ENCODE measurements around the gene SLC51A.
A peak's percentile ranks its signal among the peaks of the same experiment; 100 is the strongest.

Gene SLC51A

DNA sequence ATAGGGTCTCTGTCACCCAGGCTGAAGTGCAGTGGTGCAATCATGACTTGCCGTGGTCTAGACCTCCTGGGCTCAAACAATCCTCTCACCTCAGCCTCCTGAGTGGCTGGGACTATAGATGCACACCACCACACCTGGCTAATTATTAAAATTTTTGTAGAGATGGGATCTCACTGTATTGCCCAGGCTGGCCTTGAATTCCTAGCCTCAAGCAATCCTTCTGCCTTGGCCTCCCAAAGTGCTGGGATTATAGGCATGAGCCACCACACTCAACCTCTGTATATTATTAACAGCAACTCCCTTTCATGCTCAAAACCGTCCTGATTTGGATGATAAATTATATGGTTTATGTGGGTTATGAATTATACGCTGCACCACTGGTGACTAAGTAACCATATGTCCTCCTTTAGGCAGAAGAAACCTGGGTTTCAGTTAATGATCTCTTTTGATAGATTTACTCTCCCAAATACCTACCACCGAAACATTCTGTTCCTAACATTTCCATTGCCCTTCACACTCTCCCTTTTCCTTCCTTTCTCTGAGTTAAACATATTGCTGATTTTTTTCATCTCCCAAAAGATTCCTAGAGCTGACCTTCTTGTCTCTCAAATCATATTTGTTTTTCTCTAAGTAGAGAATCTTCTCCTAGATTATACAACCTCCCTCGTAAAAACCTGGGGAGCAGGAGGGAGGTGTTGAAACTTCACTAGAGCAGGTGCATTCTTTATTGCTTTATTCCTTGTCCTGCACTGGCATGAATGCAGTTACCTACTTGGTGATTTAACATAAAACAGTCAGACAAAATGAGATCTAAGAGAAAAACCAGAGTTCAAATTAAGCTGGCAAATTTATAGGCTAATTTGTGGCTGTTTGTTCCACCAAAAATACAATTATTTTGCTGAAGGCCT is 38.3 kb downstream of the SLC51A start:
- no peak for DNase-seq (ENCODE audit: low spot score)
- ChIA-PET CTCF (interaction anchor here (0.6 to 1.4 kb wide), 4 partner anchors 9 to 355 kb away, joined by 3 read pairs; no protein-coding TSS in a partner anchor), POLR2A (ENCODE audit: low non-redundant PET) (no interaction called here)
- no peak overlapping the region for H3K27ac ChIP-seq
- TF ChIP-seq, protein P1, sequence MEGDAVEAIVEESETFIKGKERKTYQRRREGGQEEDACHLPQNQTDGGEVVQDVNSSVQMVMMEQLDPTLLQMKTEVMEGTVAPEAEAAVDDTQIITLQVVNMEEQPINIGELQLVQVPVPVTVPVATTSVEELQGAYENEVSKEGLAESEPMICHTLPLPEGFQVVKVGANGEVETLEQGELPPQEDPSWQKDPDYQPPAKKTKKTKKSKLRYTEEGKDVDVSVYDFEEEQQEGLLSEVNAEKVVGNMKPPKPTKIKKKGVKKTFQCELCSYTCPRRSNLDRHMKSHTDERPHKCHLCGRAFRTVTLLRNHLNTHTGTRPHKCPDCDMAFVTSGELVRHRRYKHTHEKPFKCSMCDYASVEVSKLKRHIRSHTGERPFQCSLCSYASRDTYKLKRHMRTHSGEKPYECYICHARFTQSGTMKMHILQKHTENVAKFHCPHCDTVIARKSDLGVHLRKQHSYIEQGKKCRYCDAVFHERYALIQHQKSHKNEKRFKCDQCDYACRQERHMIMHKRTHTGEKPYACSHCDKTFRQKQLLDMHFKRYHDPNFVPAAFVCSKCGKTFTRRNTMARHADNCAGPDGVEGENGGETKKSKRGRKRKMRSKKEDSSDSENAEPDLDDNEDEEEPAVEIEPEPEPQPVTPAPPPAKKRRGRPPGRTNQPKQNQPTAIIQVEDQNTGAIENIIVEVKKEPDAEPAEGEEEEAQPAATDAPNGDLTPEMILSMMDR (conservative IDR thresholded peaks at IDR 0.05; ENCODE audit: low read depth): no peak

DNA sequence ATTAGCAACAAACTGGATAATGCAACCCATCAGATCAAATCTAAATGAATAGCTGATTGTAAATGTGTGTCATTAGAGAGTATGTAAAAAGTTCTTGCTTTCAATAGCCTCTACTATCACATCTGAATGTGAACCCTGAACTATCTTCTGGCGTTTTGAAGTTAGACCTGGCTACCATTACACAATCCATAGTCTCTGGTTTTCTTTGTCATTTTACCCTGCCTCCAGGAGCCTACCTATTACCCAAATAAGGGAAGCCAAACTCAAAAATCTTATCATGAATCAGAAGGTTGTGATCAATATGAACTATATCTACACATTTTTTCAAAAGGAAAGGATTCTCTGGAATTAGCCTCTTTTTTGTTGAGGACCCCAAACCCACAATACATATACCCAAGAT is 39.4 kb downstream of the SLC51A start:
- CTCF ChIA-PET: interaction anchor here (0.6 to 1.0 kb wide), 2 partner anchors 230 to 354 kb away, joined by 3 to 4 read pairs; no protein-coding TSS in a partner anchor
- TF ChIP-seq, protein P1 (conservative IDR thresholded peaks at IDR 0.05; ENCODE audit: low read depth): no peak
- POLR2A ChIA-PET (ENCODE audit: low non-redundant PET): no interaction called here
- 0 out of 2 replicates have a peak overlapping the region, but pooled peaks have one; percentile 9 for H3K27ac ChIP-seq
- no peak for DNase-seq (ENCODE audit: low spot score)

DNA sequence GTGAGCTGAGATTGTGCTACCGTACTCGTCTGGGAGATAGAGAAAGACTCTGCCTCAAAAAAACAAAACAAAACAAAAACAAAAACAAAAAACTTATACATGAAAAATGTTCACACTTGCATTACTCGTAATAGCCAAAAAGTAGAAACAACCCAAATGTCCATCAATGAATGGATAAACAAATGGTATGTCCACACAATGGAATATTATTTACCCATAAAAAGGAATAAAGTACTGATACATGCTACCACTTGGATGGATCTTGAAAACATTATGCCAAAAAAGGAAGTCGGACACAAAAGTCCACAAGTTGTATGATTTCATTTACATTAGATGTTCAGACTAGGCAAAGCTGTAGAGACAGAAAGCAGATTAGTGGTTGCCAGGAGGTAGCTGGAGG is 44.5 kb downstream of the SLC51A start:
- TF ChIP-seq, protein P1 (conservative IDR thresholded peaks at IDR 0.05; ENCODE audit: low read depth): no peak
- no peak overlapping the region for H3K27ac ChIP-seq
- ChIA-PET POLR2A (ENCODE audit: low non-redundant PET) (no interaction called here), CTCF (interaction anchor here (0.6 kb wide), 1 partner anchor 56 kb away, joined by 6 read pairs; no protein-coding TSS in a partner anchor)
- no peak for DNase-seq (ENCODE audit: low spot score)

DNA sequence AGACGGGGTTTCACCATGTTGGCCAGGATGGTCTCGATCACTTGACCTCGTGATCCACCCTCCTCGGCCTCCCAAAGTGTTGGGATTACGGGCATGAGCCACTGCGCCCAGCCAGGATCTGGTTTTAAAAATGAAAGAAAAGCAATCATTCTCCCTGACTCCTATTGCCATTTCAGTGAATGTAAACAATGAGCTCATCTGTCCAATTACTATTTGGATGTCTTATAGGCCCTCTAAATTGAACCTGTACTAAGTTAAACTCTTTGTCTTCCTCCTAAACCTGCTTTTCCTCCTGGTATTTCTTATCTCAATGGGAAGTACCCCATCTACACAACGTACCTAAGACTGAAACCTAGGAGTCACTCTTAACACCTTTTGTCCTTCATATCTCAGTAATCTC is 47.5 kb downstream of the SLC51A start:
- H3K27ac ChIP-seq: no peak overlapping the region
- ChIA-PET POLR2A (ENCODE audit: low non-redundant PET) (no interaction called here), CTCF (interaction anchor here (0.6 kb wide), 1 partner anchor 10 kb away, joined by 3 read pairs; no protein-coding TSS in a partner anchor)
- DNase-seq (ENCODE audit: low spot score): no peak
- TF ChIP-seq, protein P1 (conservative IDR thresholded peaks at IDR 0.05; ENCODE audit: low read depth): no peak

DNA sequence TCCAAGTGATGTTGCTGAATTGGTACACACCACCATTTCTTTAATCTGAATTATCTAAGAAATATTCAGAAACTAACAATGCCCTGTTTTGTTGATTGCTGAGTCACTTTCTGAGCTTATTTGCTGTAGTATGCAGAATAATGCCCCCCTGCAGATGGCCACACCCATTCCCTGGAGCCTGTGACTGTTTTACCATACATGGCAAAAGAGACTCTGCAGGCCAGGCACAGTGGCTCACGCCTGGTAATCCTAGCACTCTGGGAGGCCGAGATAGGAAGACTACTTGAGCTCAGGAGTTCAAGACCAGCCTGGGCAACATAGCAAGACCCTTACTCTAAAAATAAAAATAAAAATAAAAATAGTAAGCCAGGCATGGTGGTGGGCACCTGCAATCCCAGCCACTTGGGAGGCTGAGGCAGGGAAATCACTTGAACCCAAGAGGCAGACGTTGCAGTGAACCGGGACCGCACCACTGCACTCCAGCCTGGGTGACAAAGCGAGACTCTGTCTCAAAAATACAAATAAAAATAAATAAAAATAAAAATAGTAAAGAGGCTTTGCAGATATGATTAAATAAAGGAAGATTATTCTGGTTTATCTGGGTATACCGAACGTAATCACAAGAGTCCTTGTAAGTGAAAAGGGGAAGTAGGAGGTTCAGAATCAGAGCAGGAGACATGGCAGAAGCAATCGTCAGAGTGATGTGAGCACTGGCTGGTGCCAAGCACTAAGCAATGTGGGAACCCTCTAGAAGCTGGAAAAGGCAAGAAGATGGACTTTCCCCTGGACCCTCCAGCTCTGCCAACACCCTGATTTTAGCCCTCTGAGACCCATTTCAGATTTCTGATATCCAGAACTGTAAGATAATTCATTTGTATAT is 52.2 kb downstream of the SLC51A start:
- ChIA-PET POLR2A (ENCODE audit: low non-redundant PET) (no interaction called here), CTCF (no interaction called here)
- peak overlapping the region; percentile 49 for H3K27ac ChIP-seq
- DNase-seq (ENCODE audit: low spot score): no peak
- TF ChIP-seq, protein P1 (conservative IDR thresholded peaks at IDR 0.05; ENCODE audit: low read depth): no peak

DNA sequence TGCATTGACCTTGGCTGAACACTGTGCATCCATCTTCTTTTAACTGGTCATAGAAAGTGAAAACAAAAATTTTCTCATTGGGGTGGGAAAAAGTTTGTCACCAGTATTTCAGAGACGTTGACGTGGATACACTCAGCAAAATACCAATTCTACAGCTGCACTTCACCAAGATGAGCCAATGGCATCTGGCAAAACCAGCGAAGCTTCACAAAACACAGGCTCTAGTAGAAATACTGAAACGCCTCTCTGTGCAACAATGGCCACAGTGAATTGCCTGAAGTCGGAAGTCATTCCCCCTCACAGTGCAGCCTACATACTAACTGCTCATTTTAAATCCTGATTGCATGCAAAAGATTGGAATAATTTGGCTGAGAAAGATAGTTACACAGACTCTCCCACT is 54.2 kb downstream of the SLC51A start:
- peak overlapping the region; percentile 33; the same call in 1 of the 2 replicates for H3K27ac ChIP-seq
- TF ChIP-seq, protein P1 (conservative IDR thresholded peaks at IDR 0.05; ENCODE audit: low read depth): no peak
- ChIA-PET CTCF (interaction anchor here (0.6 kb wide), 1 partner anchor 380 kb away, joined by 4 read pairs; no protein-coding TSS in a partner anchor), POLR2A (ENCODE audit: low non-redundant PET) (no interaction called here)
- no peak for DNase-seq (ENCODE audit: low spot score)

Data from RWPE1 (cell line).